Measurements from ENCODE around the gene MPP4. TPM values are rescaled to one million over a fixed set of nuclear protein-coding genes. Genes with fewer than 3 reads are reported as not detected.

The MPP4 gene
- total and polyA plus RNA-seq, 4 donors = 0.02 to 0.25 (median 0.07) TPM; not detected in 1

DNA sequence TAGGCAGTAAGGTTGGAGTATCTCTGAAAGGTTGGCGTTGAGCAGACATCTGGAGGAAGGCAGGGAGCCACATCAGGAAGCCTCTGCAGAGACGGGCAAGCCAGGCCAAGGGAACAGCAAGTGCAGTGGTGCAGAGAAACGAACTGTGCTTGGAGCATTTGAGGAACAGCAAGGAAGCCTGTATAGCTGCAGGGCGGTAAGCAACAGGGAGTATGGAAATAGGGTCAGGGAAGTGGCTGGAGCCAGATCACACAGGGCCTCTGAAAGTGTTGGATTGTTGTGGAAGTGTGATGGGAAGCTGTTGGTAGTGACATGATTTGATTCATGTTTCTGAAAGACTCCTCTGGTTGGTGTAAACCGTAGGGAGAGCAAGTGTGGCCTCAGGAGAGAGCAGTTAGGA, 41.7 kb downstream of the MPP4 start (continued):
- TF ChIP-seq, protein P1, sequence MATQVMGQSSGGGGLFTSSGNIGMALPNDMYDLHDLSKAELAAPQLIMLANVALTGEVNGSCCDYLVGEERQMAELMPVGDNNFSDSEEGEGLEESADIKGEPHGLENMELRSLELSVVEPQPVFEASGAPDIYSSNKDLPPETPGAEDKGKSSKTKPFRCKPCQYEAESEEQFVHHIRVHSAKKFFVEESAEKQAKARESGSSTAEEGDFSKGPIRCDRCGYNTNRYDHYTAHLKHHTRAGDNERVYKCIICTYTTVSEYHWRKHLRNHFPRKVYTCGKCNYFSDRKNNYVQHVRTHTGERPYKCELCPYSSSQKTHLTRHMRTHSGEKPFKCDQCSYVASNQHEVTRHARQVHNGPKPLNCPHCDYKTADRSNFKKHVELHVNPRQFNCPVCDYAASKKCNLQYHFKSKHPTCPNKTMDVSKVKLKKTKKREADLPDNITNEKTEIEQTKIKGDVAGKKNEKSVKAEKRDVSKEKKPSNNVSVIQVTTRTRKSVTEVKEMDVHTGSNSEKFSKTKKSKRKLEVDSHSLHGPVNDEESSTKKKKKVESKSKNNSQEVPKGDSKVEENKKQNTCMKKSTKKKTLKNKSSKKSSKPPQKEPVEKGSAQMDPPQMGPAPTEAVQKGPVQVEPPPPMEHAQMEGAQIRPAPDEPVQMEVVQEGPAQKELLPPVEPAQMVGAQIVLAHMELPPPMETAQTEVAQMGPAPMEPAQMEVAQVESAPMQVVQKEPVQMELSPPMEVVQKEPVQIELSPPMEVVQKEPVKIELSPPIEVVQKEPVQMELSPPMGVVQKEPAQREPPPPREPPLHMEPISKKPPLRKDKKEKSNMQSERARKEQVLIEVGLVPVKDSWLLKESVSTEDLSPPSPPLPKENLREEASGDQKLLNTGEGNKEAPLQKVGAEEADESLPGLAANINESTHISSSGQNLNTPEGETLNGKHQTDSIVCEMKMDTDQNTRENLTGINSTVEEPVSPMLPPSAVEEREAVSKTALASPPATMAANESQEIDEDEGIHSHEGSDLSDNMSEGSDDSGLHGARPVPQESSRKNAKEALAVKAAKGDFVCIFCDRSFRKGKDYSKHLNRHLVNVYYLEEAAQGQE (IDR thresholded peaks at IDR 0.05) = no peak
- TF ChIP-seq SP1 (IDR thresholded peaks at IDR 0.05) = no peak
- no peak for TF ChIP-seq TAF1 (conservative IDR thresholded peaks at IDR 0.05)
- TF ChIP-seq FOXA1 (IDR thresholded peaks at IDR 0.05) = no peak
- no peak for TF ChIP-seq RAD21 (IDR thresholded peaks at IDR 0.05)

DNA sequence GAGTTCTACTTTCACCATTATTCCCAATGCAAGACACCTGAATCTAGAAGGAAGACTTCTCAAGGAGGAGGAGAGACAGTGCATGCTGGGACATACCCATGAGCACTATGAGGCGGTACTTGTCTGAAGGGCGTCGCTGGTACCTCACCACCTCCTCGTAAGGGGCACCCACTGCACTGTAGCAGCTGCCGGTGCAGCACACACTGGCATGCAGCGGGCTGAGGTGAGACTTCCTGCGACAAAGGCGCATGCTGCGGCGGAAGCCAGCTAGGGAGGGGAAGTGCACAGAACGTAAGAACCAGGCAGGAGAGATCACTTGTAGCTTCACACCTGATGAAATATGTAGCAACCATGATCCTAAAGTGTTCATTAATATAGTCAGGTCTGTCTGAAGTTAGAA, 42.3 kb downstream of the MPP4 start:
- H3K27ac ChIP-seq (ENCODE audit: low read depth in 1 of 2, low read length in 2 of 2) = no peak overlapping the region

More for the DNA sequence above, 42.3 kb downstream of the MPP4 start:
- TF ChIP-seq, protein P2, sequence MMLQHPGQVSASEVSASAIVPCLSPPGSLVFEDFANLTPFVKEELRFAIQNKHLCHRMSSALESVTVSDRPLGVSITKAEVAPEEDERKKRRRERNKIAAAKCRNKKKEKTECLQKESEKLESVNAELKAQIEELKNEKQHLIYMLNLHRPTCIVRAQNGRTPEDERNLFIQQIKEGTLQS (IDR thresholded peaks at IDR 0.05) = no peak
- TF ChIP-seq TAF1 (conservative IDR thresholded peaks at IDR 0.05) (no peak), JUND (IDR thresholded peaks at IDR 0.05) (no peak), YY1 (IDR thresholded peaks at IDR 0.05) (no peak), RXRA (IDR thresholded peaks at IDR 0.05) (no peak), EGR1 (IDR thresholded peaks at IDR 0.05; ENCODE audit: low read depth in 2 of 2) (no peak)
- TF ChIP-seq, protein P3, sequence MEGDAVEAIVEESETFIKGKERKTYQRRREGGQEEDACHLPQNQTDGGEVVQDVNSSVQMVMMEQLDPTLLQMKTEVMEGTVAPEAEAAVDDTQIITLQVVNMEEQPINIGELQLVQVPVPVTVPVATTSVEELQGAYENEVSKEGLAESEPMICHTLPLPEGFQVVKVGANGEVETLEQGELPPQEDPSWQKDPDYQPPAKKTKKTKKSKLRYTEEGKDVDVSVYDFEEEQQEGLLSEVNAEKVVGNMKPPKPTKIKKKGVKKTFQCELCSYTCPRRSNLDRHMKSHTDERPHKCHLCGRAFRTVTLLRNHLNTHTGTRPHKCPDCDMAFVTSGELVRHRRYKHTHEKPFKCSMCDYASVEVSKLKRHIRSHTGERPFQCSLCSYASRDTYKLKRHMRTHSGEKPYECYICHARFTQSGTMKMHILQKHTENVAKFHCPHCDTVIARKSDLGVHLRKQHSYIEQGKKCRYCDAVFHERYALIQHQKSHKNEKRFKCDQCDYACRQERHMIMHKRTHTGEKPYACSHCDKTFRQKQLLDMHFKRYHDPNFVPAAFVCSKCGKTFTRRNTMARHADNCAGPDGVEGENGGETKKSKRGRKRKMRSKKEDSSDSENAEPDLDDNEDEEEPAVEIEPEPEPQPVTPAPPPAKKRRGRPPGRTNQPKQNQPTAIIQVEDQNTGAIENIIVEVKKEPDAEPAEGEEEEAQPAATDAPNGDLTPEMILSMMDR (IDR thresholded peaks at IDR 0.05; ENCODE audit: low read depth, low read length, missing input control) = no peak
- TF ChIP-seq, protein P4, sequence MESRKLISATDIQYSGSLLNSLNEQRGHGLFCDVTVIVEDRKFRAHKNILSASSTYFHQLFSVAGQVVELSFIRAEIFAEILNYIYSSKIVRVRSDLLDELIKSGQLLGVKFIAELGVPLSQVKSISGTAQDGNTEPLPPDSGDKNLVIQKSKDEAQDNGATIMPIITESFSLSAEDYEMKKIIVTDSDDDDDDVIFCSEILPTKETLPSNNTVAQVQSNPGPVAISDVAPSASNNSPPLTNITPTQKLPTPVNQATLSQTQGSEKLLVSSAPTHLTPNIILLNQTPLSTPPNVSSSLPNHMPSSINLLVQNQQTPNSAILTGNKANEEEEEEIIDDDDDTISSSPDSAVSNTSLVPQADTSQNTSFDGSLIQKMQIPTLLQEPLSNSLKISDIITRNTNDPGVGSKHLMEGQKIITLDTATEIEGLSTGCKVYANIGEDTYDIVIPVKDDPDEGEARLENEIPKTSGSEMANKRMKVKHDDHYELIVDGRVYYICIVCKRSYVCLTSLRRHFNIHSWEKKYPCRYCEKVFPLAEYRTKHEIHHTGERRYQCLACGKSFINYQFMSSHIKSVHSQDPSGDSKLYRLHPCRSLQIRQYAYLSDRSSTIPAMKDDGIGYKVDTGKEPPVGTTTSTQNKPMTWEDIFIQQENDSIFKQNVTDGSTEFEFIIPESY (IDR thresholded peaks at IDR 0.05) = no peak
- no peak overlapping the region for H3K4me3 ChIP-seq (ENCODE audit: low read depth in 1 of 3, low read length in 3 of 3)
- no peaks in the 10 kb centered on the region for H3K36me3 ChIP-seq (ENCODE audit: control insufficient read depth in 4 of 4, insufficient read depth in 3 of 4, low read depth in 1 of 4, low read length in 3 of 4)
- no peak overlapping the region for H3K9ac ChIP-seq (ENCODE audit: low read depth in 1 of 2, low read length in 2 of 2)
- no peaks in the 10 kb centered on the region for H3K27me3 ChIP-seq (ENCODE audit: control insufficient read depth in 4 of 4, insufficient read depth in 4 of 4, low read length in 3 of 4)
- no peaks in the 10 kb centered on the region for H3K9me3 ChIP-seq (ENCODE audit: control insufficient read depth in 4 of 4, low read length in 3 of 4)
- WGBS = 89% methylated on average over 11 of the region's 11 CpGs
- H3K4me1 ChIP-seq (ENCODE audit: control insufficient read depth in 4 of 4, insufficient read depth in 4 of 4, low read length in 3 of 4) = no peaks in the 10 kb centered on the region
- DNase-seq (ENCODE audit: low spot score) = no peak

Measured in liver (tissue), 9 donors.